GM12865 (cell line): Measurements from ENCODE around the gene GPR65.
"Not testable (repeated sequence)": the region's sequence is repeated elsewhere in the genome, so short reads cannot be mapped to it uniquely, and the experiment has no call there.

ENCODE experiments used
- DNase-seq: peaks from one replicate; pipeline ENCODE4 v3.0.0; 2010; ENCODE audit warnings: low read depth
- H3K4me3 ChIP-seq: 2 replicates; pipeline ENCODE4 v1.5.1; 2011; ENCODE audit warnings: mild to moderate bottlenecking, low read depth, low read length, control low read depth
- TF ChIP-seq, protein P1 (sequence below): IDR thresholded peaks from 2 replicates; pipeline ENCODE4 v1.5.1; 2011; ENCODE audit warnings: low read length, control low read depth, low read depth, inconsistent platforms; ENCODE audit not compliant: insufficient read depth; ENCODE audit errors: missing control alignments

GPR65 gene

DNA sequence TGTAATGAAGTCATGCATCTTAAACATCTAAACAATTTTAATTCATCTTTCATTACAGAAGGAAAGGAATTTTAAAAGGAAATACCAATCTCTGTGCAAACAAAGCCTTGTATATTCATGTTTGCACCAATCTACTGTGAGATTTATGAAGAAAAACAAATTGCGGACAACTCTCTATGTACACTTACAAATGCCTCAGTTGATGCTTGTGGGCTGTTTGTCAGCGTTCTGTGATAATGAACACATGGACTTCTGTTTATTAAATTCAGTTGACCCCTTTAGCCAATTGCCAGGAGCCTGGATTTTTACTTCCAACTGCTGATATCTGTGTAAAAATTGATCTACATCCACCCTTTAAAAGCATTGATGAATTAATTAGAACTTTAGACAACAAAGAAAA is 5.4 kb downstream of the GPR65 start:
- H3K4me3 ChIP-seq = no peak overlapping the region
- no peak for DNase-seq
- TF ChIP-seq, protein P1, sequence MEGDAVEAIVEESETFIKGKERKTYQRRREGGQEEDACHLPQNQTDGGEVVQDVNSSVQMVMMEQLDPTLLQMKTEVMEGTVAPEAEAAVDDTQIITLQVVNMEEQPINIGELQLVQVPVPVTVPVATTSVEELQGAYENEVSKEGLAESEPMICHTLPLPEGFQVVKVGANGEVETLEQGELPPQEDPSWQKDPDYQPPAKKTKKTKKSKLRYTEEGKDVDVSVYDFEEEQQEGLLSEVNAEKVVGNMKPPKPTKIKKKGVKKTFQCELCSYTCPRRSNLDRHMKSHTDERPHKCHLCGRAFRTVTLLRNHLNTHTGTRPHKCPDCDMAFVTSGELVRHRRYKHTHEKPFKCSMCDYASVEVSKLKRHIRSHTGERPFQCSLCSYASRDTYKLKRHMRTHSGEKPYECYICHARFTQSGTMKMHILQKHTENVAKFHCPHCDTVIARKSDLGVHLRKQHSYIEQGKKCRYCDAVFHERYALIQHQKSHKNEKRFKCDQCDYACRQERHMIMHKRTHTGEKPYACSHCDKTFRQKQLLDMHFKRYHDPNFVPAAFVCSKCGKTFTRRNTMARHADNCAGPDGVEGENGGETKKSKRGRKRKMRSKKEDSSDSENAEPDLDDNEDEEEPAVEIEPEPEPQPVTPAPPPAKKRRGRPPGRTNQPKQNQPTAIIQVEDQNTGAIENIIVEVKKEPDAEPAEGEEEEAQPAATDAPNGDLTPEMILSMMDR = no peak

DNA sequence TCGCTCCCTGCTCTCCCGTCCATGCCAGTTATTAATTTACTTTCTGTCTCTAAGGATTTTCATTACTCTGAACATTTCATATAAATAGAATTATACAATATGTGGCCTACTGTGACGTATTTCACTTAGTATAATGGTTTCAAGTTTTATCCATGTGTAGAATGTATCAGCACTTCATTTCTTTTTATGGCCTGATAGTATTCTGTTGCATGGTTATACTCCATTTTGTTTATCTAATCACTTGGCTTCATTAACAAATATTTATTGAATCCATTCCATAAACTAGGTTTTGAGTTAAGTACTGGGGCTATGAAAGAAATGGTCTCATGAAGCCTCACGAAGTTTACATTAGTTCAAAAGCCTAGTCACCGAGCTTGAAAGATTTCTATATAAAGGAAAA is 7.6 kb downstream of the GPR65 start:
- TF ChIP-seq, protein P1 = no peak

DNA sequence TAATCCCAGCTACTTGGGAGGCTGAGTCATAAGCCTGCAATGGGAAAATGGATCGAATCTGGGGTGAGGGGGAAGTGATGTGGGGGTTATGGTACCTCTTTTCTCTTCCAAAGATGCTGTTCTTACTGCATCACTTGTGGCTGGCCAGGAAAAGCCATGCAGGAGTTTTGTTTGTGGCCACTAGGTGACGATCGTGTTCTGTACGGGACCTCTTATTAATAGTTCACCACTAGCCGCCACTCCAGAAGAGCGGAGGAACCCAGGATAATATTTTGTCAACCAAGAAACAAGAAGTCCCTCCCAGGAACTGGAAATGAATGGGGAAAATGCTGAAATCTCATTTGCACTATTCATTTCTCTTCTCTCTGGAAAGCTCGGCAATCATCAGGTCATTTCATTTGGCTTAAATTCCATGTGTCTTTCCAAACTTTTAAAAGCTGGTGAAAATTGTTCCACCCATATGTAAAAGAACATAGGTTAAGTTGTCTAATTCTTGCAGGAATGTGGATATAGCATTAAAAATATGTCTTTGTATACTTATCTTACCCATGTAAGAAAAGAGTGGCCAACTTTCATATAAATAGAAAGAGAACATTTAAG is 8.9 kb downstream of the GPR65 start:
- peak; percentile 70 for DNase-seq
- TF ChIP-seq, protein P1 = peak; percentile 90
- H3K4me3 ChIP-seq = no peak overlapping the region

More for the DNA sequence above, 7.6 kb downstream of the GPR65 start:
- H3K4me3 ChIP-seq = no peak overlapping the region
- no peak for DNase-seq

DNA sequence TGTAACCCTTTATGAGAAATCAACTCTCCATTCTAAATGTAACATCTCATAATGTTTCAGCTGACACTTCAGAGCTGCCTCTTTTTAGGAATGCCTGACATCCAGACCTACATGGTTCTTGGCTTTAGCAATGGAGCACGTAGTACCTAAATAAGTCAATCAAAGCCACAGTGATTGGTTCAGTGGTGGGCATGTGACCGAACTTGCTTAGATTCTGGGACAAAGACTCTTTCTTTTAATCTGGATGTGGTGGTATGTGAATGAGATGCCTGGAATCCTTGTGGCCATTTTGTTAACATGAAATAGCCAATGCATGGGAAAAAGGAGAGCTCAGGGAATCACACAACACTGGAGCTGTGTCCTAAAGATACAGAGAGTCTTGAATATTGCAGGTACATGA is 11.8 kb downstream of the GPR65 start:
- H3K4me3 ChIP-seq = no peak overlapping the region
- DNase-seq = no peak
- TF ChIP-seq, protein P1 = no peak

DNA sequence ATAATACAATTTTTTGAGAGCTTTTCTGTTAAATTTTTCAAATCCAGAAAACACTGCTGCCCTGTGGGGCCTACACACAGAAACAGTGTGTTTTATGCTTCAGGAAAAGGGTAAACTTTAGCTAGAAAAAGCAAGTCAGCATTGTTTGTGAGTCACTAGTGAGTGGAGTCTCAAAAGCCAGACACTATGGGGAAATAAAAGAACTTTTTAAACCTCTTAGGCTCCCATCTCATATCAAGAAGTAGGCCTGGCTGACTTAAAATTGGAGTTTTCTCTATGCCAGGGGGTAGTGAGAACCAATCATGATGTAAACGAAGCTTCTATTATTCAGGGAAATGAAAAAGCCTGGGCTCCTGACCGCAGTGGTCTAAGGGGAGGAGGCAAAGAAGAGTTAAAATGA is 12.6 kb downstream of the GPR65 start:
- H3K4me3 ChIP-seq = no peak overlapping the region
- no peak for DNase-seq
- TF ChIP-seq, protein P1 = no peak

DNA sequence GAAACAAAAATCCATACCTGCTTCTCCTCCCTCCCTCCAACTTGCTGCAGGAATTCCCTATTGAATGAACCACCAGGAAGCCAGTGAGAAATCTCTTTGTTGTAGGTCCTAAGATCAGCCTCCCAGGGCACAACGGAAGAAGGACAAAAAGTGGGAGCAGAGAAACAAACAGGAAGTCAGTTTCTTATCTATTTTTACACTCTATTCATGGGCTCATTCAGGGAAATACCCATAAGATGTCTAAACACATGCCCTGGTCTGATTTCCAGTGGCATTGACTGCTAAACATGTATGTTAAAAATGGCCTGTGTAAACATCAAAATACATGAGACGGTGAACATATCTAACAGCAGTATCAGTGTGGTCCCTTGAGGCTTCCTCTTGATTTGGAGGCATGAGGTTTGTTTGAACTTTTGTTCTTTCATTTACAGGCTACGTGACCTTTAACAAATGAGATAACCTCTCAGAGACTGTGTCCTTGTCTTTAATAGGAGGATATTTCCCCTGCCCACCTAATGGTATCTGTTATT is 18.8 kb downstream of the GPR65 start:
- H3K4me3 ChIP-seq = no peak overlapping the region
- TF ChIP-seq, protein P1 = no peak
- DNase-seq = peak; percentile 5

DNA sequence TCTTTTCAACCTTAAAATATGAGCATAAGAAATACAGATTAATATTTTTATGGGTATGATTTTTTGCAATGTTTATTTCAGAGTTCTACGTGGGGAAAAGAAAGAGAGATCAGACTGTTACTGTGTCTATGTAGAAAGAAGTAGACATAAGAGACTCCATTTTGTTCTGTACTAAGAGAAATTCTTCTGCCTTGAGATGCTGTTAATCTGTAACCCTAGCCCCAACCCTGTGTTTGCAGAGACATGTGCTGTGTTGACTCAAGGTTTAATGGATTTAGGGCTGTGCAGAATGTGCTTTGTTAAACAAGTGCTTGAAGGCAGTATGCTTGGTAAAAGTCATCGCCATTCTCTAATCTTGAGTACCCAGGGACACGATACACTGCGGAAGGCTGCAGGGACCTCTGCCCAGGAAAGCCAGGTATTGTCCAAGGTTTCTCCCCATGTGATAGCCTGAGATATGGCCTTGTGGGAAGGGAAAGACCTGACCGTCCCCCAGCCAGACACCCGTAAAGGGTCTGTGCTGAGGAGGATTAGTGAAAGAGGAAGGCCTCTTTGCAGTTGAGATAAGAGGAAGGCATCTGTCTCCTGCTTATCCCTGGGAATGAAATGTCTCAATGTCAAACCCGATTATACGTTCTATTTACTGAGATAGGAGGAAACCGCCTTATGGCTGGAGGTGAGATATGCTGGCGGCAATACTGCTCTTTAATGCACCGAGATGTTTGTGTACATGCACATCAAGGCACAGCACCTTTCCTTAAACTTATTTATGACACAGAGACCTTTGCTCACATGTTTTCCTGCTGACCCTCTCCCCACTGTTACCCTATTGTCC is 19.5 kb downstream of the GPR65 start:
- DNase-seq, H3K4me3 ChIP-seq: not testable (repeated sequence)
